Hepatocyte (in vitro differentiated cells): ENCODE results near the gene ALG12.

Experiments used
- EZH2 ChIP-seq: fragments of 200-600 bp; sonication (generic); IDR thresholded peaks from 2 replicates; pipeline ENCODE4 v1.6.1; 2016; ENCODE audit warnings: antibody characterized with exemption, mild to moderate bottlenecking, borderline replicate concordance
- EZH2phosphoT487 ChIP-seq: fragments of 200-600 bp; sonication (generic); IDR thresholded peaks from one replicate; pipeline ENCODE4 v1.6.1; 2018; ENCODE audit warnings: antibody characterized with exemption, mild to moderate bottlenecking, low read depth, moderate library complexity; ENCODE audit not compliant: unreplicated experiment, severe bottlenecking
- TF ChIP-seq, protein P1 (sequence below): fragments of 200-600 bp; sonication (generic); IDR thresholded peaks from 2 replicates; pipeline ENCODE4 v1.5.1; 2016; ENCODE audit warnings: antibody characterized with exemption, mild to moderate bottlenecking; ENCODE audit not compliant: poor library complexity

DNA sequence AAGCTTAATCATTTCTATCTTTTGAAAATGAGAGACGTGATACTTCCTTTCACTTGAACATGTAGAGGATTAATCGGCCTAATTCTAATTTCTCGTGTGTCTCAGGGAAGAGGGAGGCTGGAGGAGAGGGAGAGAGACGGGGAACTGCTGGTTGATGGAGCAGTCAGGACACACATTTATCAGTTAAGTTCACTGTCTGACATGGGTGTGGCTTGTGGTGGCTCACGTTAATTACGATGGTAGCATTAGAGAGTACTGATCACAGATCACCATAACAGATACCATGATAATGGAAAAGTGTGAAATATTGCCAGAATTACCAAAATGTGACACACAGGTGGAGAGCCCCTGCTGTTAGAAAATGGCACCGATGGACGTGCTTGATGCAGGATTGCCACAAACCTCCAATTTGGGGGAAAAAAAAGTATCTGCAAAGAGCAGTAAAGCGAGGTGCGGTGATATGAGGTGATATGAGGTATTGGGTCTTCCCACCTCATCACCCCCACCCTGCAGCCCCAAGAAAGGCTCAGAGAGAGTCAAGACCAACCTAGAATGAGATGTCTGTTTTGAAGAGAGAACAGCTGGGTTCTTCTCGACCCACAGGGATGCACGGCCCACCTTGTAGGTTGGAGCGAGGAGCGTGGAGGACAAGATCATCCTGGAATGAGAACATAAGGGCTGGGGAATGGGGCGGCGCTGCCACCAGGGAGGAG is 44.9 kb downstream of the ALG12 start:
- TF ChIP-seq, protein P1, sequence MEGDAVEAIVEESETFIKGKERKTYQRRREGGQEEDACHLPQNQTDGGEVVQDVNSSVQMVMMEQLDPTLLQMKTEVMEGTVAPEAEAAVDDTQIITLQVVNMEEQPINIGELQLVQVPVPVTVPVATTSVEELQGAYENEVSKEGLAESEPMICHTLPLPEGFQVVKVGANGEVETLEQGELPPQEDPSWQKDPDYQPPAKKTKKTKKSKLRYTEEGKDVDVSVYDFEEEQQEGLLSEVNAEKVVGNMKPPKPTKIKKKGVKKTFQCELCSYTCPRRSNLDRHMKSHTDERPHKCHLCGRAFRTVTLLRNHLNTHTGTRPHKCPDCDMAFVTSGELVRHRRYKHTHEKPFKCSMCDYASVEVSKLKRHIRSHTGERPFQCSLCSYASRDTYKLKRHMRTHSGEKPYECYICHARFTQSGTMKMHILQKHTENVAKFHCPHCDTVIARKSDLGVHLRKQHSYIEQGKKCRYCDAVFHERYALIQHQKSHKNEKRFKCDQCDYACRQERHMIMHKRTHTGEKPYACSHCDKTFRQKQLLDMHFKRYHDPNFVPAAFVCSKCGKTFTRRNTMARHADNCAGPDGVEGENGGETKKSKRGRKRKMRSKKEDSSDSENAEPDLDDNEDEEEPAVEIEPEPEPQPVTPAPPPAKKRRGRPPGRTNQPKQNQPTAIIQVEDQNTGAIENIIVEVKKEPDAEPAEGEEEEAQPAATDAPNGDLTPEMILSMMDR, result no peak
- TF ChIP-seq EZH2 (no peak), EZH2phosphoT487 (no peak)
